OCI-LY1 (cell line): ENCODE results near the gene PGAM2.
"Not testable (repeated sequence)": the region's sequence is repeated elsewhere in the genome, so short reads cannot be mapped to it uniquely, and the experiment has no call there.

ENCODE experiments used
- EZH2 ChIP-seq: fragments of 200-600 bp; sonication (generic), shearing (Covaris generic); IDR thresholded peaks from 2 replicates; pipeline ENCODE4 v1.8.0; 2017; ENCODE audit warnings: borderline replicate concordance, mixed run types, mild to moderate bottlenecking, antibody characterized with exemption, low read length, moderate library complexity, mixed read lengths
- TF ChIP-seq, protein P1 (sequence below): fragments of 200-600 bp; sonication (generic), shearing (Covaris generic); IDR thresholded peaks from 2 replicates; pipeline ENCODE4 v1.5.1; 2017; ENCODE audit warnings: mild to moderate bottlenecking, antibody characterized with exemption, low read length, moderate library complexity, mixed read lengths

DNA sequence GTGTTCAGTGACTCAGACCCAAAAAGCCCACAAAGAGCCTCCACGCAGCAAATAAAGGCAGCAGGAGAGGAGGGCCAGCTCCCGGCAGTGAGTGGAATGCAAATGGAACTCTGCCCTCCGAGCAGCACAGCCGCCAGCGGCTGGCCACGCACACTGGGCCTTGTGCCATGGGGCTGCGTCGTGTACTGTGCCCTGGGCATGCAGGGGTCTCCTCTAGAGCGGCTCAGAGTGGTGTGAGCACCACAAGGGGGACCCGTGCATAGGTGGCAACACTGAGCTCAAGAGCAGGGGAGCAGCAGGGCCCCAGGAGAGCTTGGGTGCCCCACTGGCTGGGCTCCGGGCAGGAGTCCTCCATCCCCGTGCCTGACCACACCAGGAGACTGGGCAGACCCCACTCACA lies 50.3 kb downstream of the PGAM2 start:
- TF ChIP-seq, protein P1, sequence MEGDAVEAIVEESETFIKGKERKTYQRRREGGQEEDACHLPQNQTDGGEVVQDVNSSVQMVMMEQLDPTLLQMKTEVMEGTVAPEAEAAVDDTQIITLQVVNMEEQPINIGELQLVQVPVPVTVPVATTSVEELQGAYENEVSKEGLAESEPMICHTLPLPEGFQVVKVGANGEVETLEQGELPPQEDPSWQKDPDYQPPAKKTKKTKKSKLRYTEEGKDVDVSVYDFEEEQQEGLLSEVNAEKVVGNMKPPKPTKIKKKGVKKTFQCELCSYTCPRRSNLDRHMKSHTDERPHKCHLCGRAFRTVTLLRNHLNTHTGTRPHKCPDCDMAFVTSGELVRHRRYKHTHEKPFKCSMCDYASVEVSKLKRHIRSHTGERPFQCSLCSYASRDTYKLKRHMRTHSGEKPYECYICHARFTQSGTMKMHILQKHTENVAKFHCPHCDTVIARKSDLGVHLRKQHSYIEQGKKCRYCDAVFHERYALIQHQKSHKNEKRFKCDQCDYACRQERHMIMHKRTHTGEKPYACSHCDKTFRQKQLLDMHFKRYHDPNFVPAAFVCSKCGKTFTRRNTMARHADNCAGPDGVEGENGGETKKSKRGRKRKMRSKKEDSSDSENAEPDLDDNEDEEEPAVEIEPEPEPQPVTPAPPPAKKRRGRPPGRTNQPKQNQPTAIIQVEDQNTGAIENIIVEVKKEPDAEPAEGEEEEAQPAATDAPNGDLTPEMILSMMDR = not testable (repeated sequence)
- not testable (repeated sequence) for TF ChIP-seq EZH2
